CD4-positive, alpha-beta T cell treated with Interleukin-15 for 4 hours (primary cell): ENCODE data around the gene ARHGAP26.

ENCODE experiments used
- DNase-seq: peaks from one replicate; pipeline ENCODE4 v3.0.0-alpha.2; 2020; ENCODE audit warnings: low spot score

The ARHGAP26 gene

GRCh38 chr5:142831009-142831383 is 60.8 kb downstream of the ARHGAP26 start:
- no peak for DNase-seq

GRCh38 chr5:142832263-142832662 is 62.1 kb downstream of the ARHGAP26 start:
- DNase-seq: no peak

GRCh38 chr5:142833517-142834449 is 63.6 kb downstream of the ARHGAP26 start:
- DNase-seq: no peak

GRCh38 chr5:142834504-142834903 is 64.3 kb downstream of the ARHGAP26 start:
- no peak for DNase-seq

- DNase-seq: no peak
These were observed 65.4 kb downstream of the ARHGAP26 start for GRCh38 chr5:142835540-142835939.

- DNase-seq: no peak
These were observed 65.9 kb downstream of the ARHGAP26 start for GRCh38 chr5:142836048-142836447.

GRCh38 chr5:142837081-142837725 is 67.0 kb downstream of the ARHGAP26 start:
- no peak for DNase-seq

GRCh38 chr5:142838845-142839244 is 68.7 kb downstream of the ARHGAP26 start:
- DNase-seq: no peak

- DNase-seq: no peak
These were observed 69.7 kb downstream of the ARHGAP26 start for GRCh38 chr5:142839711-142840346.

- DNase-seq: no peak
These were observed 70.4 kb downstream of the ARHGAP26 start for GRCh38 chr5:142840575-142840974.

- no peak for DNase-seq
These were observed 71.5 kb downstream of the ARHGAP26 start for GRCh38 chr5:142841511-142842265.

GRCh38 chr5:142842994-142843905 is 73.1 kb downstream of the ARHGAP26 start:
- DNase-seq: no peak

- DNase-seq: no peak
These were observed 74.7 kb downstream of the ARHGAP26 start for GRCh38 chr5:142844866-142845265.

GRCh38 chr5:142845402-142845921 is 75.3 kb downstream of the ARHGAP26 start:
- peak; percentile 9 for DNase-seq

GRCh38 chr5:142845954-142846398 is 75.8 kb downstream of the ARHGAP26 start:
- DNase-seq: no peak

- DNase-seq: no peak
These were observed 76.2 kb downstream of the ARHGAP26 start for GRCh38 chr5:142846406-142846805.

GRCh38 chr5:142847898-142848790 is 78.0 kb downstream of the ARHGAP26 start:
- DNase-seq: no peak

GRCh38 chr5:142849466-142849865 is 79.3 kb downstream of the ARHGAP26 start:
- no peak for DNase-seq

- no peak for DNase-seq
These were observed 79.7 kb downstream of the ARHGAP26 start for GRCh38 chr5:142849880-142850279.

- no peak for DNase-seq
These were observed 81.6 kb downstream of the ARHGAP26 start for GRCh38 chr5:142851731-142852130.
